Thyroid gland (tissue), 4 donors: ENCODE data around the gene TESK2. TPM values are rescaled to one million over a fixed set of nuclear protein-coding genes. Genes with fewer than 3 reads are reported as not detected.
"Not testable (repeated sequence)": the region's sequence is repeated elsewhere in the genome, so short reads cannot be mapped to it uniquely, and the experiment has no call there.

Experiments
- DNase-seq, 2 donors: peaks; one replicate each; pipeline ENCODE4 v3.0.0-alpha.2; 2019
- H3K27ac ChIP-seq, 3 donors: fragments of 200-600 bp; sonication (generic); 1 replicate in 2 of 3; 2 replicates in 1 of 3; pipeline ENCODE4 v1.5.1; 2016 to 2019; ENCODE audit warnings: mild to moderate bottlenecking in 1 of 3, moderate library complexity in 1 of 3
- H3K27me3 ChIP-seq: fragments of 200-600 bp; sonication (generic); one replicate; pipeline ENCODE4 v1.5.1; 2019
- H3K36me3 ChIP-seq, 2 donors: fragments of 200-600 bp; sonication (generic); one replicate each; pipeline ENCODE4 v1.5.1; 2016 to 2019
- H3K4me1 ChIP-seq, 2 donors: fragments of 200-600 bp; sonication (generic); one replicate each; pipeline ENCODE4 v1.5.1; 2017 to 2019
- H3K4me3 ChIP-seq, 3 donors: fragments of 200-600 bp; sonication (generic); replicated peaks in 1 of 3; 1 replicate in 2 of 3; 2 replicates in 1 of 3; pipeline ENCODE4 v1.5.1; 2016; ENCODE audit warnings: mild to moderate bottlenecking in 1 of 3
- H3K9me3 ChIP-seq: fragments of 200-600 bp; sonication (generic); one replicate; pipeline ENCODE4 v1.5.1; 2017
- POLR2A ChIP-seq, 2 donors: fragments of 450-650 bp; IDR thresholded peaks; one replicate each; pipeline ENCODE4 v1.6.1; 2017; ENCODE audit warnings: antibody characterized with exemption in 2 of 2, mild to moderate bottlenecking in 2 of 2, moderate library complexity in 1 of 2
- WGBS, 2 donors: methylation state at CpG; one replicate each; pipeline ENCODE4 v1.1.5; 2017; 5-methylcytosine and 5-hydroxymethylcytosine counted together
- intact Hi-C: fragments of 100-400 bp; cut with DNase I; formaldehyde crosslinking; loops from one replicate; pipeline ENCODE4 v1.15.1; 2023
- total RNA-seq, 4 donors: library from RNA; depleted of rRNA; stranded (reverse); fragments of >200 nt; gene quantifications; one replicate each; pipeline ENCODE4 v1.2.3, GENCODE V29; 2016
- TF ChIP-seq, protein P1 (sequence below), 6 experiments: fragments of 200-600 bp in 3 of 6; fragments of 450-650 bp in 3 of 6; sonication (generic) in 3 of 6; IDR thresholded peaks; one replicate each; pipeline ENCODE4 v1.5.1; 2016 to 2019; ENCODE audit warnings: antibody characterized with exemption in 6 of 6, mild to moderate bottlenecking in 2 of 6, inconsistent platforms in 1 of 6, moderate library complexity in 1 of 6

The TESK2 gene
- total RNA-seq, 4 donors from 2014 or later: 4.8 to 5.7 (median 5.5) TPM

DNA sequence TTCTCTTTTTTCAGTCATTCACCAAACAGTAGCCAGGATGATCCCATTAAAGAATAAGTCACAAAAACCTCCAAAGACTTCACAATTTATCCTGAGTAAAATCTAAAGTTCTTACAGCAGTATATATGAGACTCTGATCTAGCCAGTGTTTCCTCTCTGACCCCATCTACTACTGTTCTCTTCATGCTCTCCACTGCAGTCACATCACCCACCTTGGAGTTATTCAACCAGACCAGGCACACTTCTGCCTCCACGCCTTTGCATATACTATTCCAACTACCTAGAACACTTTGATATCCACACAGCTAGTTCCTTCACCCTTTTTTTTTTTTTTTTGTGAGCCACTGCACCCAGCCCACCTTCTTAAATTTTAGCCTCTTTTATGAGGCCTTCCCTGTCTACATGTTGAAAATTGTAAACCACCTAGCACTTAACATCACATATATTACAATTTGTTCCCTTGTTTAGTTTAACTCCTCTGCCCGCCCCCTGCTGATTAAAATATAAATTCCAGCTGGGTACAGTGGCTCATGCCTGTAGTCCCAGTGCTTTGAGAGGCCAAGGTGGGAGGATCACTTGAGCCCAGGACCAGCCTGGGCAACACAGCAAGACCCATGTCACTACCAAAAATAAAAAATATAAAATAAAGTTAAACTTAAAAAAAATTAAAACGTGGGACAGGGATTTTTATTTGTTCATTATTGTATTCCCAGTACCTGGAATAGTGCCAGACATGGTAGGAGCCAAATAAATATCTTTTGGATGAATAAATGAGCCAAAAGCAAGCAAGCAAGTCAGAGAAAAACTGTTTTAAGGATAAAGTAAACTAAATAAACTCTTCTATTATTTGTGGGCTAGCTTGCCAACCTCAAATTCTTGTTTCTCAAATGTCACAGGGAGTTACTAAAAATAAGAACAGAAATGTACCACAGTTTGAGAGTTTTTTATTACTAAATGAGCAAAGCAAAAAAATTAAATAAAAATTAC, 115.6 kb downstream of the TESK2 start:
- 67 to 71% methylated on average over 3 of the region's 3 CpGs for WGBS, 2 donors
- intact Hi-C loops: no loop called here

GRCh38 chr1:45373573-45373972, 117.4 kb downstream of the TESK2 start:
- Histone ChIP-seq H3K4me3 (no peak overlapping the region), H3K27ac (peak overlapping the region in 1 of 3 donors; percentile 7), H3K27me3 (no peaks in the 10 kb centered on the region), H3K9me3 (no peaks in the 10 kb centered on the region), H3K4me1 (peaks cover 11 to 27% of the 10 kb centered on the region in 2 donors), H3K36me3 (no peaks in the 10 kb centered on the region)
- TF ChIP-seq POLR2A (IDR thresholded peaks at IDR 0.05): no peak
- TF ChIP-seq, protein P1, sequence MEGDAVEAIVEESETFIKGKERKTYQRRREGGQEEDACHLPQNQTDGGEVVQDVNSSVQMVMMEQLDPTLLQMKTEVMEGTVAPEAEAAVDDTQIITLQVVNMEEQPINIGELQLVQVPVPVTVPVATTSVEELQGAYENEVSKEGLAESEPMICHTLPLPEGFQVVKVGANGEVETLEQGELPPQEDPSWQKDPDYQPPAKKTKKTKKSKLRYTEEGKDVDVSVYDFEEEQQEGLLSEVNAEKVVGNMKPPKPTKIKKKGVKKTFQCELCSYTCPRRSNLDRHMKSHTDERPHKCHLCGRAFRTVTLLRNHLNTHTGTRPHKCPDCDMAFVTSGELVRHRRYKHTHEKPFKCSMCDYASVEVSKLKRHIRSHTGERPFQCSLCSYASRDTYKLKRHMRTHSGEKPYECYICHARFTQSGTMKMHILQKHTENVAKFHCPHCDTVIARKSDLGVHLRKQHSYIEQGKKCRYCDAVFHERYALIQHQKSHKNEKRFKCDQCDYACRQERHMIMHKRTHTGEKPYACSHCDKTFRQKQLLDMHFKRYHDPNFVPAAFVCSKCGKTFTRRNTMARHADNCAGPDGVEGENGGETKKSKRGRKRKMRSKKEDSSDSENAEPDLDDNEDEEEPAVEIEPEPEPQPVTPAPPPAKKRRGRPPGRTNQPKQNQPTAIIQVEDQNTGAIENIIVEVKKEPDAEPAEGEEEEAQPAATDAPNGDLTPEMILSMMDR (IDR thresholded peaks at IDR 0.05): no peak
- DNase-seq: no peak
- intact Hi-C loops: no loop called here

More for the DNA sequence above, 115.6 kb downstream of the TESK2 start:
- no peaks in the 10 kb centered on the region for H3K36me3 ChIP-seq
- peaks cover 11 to 27% of the 10 kb centered on the region in 2 donors for H3K4me1 ChIP-seq
- H3K27me3 ChIP-seq: no peaks in the 10 kb centered on the region
- TF ChIP-seq, protein P1 (IDR thresholded peaks at IDR 0.05): no peak
- TF ChIP-seq POLR2A (IDR thresholded peaks at IDR 0.05): no peak
- H3K9me3 ChIP-seq: no peaks in the 10 kb centered on the region
- peak overlapping the region in 2 of 3 donors; percentile 6 to 22 for H3K27ac ChIP-seq
- no peak overlapping the region for H3K4me3 ChIP-seq
- no peak for DNase-seq

DNA sequence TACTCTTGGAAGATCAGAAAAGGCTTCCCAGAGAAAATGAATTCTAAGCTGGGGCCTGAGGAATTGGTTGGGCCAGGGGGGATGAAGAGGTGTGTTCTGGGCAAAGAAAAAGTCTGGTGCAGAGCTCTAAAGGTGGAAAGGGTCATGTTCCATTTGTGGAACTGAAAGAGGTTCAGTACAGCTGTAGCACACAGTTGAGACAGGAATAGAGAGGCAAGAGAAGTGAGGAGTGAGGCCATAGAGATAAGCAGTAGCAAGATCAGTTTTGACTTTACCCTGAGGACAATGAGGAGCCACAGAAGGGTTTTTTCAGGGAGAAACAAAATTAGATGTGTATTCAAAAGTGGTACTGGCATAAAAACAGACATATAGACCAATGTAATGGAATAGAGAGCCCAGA, 120.4 kb downstream of the TESK2 start:
- Histone ChIP-seq H3K27ac (no peak overlapping the region), H3K4me1 (peaks cover 3 to 20% of the 10 kb centered on the region in 2 donors), H3K9me3 (no peaks in the 10 kb centered on the region), H3K27me3 (no peaks in the 10 kb centered on the region), H3K36me3 (no peaks in the 10 kb centered on the region), H3K4me3 (no peak overlapping the region)
- DNase-seq: no peak
- intact Hi-C loops: no loop called here
- no peak for TF ChIP-seq POLR2A (IDR thresholded peaks at IDR 0.05)
- TF ChIP-seq, protein P1 (IDR thresholded peaks at IDR 0.05): no peak

GRCh38 chr1:45365051-45365450, 125.9 kb downstream of the TESK2 start:
- H3K27me3 ChIP-seq: no peaks in the 10 kb centered on the region
- no peaks in the 10 kb centered on the region for H3K36me3 ChIP-seq
- WGBS, 2 donors: 75 to 89% methylated on average over 6 of the region's 6 CpGs
- intact Hi-C loops: no loop called here
- TF ChIP-seq, protein P1 (IDR thresholded peaks at IDR 0.05): no peak
- TF ChIP-seq POLR2A (IDR thresholded peaks at IDR 0.05): no peak
- no peaks in the 10 kb centered on the region for H3K9me3 ChIP-seq
- no peak overlapping the region for H3K4me3 ChIP-seq
- no peak overlapping the region for H3K27ac ChIP-seq
- H3K4me1 ChIP-seq: peaks cover 6 to 9% of the 10 kb centered on the region in 2 donors
- no peak for DNase-seq

GRCh38 chr1:45364294-45364693, 126.7 kb downstream of the TESK2 start:
- WGBS, 2 donors: 97% methylated on average over 2 of the region's 2 CpGs
- no peak overlapping the region for H3K27ac ChIP-seq
- H3K9me3 ChIP-seq: no peaks in the 10 kb centered on the region
- H3K4me1 ChIP-seq: peaks cover 7 to 14% of the 10 kb centered on the region in 2 donors
- no peaks in the 10 kb centered on the region for H3K27me3 ChIP-seq
- intact Hi-C loops: no loop called here
- H3K4me3 ChIP-seq: no peak overlapping the region
- H3K36me3 ChIP-seq: no peaks in the 10 kb centered on the region
- no peak for TF ChIP-seq POLR2A (IDR thresholded peaks at IDR 0.05)
- TF ChIP-seq, protein P1 (IDR thresholded peaks at IDR 0.05): no peak
- DNase-seq: no peak

GRCh38 chr1:45360981-45361380, 130.0 kb downstream of the TESK2 start:
- not testable (repeated sequence) for H3K27me3 ChIP-seq, H3K4me3 ChIP-seq, H3K36me3 ChIP-seq, H3K9me3 ChIP-seq
- peak in 1 of 2 donors; percentile 11 for DNase-seq
- Histone ChIP-seq H3K4me1 (peaks cover 7 to 14% of the 10 kb centered on the region in 2 donors), H3K27ac (peak overlapping the region in 2 of 3 donors; percentile 64 to 74)
- intact Hi-C loops: loop anchor here (2.0 kb wide), 1 partner anchor 132 kb away; no protein-coding TSS in a partner anchor
- 59 to 71% methylated on average over 7 of the region's 7 CpGs for WGBS, 2 donors
